Measurements from ENCODE around the gene UGT1A3. TPM values are rescaled to one million over a fixed set of nuclear protein-coding genes. Genes with fewer than 3 reads are reported as not detected.

The UGT1A3 gene
- total RNA-seq, 2 experiments from 2014 or later = not detected

DNA sequence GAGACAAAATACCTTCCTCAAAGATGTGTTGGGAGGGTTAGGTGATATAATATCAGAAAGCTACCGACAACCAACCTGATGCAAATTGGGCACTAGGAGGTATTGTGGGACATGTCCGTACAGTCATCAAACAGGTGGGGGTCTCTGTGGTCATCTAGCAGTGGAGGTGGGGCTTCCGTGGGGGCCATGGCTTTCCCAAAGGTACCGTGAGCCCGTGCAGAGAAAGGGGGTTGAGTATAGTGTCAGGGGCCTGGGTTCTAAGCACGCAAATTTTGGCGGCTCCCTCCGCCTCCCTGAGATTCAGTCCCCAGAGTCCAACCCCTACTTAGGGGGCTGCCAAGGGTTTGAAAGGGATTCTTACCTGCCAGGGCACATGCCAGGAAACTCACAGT, 92.9 kb downstream of the UGT1A3 start:
- DNase-seq = no peak
- H3K27ac Mint-ChIP-seq = no peak overlapping the region
- H3K9me3 Mint-ChIP-seq = no peaks in the 10 kb centered on the region
- CTCF ChIA-PET = interaction anchor here (0.9 to 1.5 kb wide), 2 partner anchors 10 to 36 kb away, joined by 3 read pairs; no protein-coding TSS in a partner anchor
- H3K4me3 Mint-ChIP-seq = no peak overlapping the region
- POLR2A ChIA-PET = interaction anchor here (0.6 kb wide), 1 partner anchor 88 kb away, joined by 4 read pairs; no protein-coding TSS in a partner anchor
- H3K27me3 Mint-ChIP-seq = peaks cover 7% of the 10 kb centered on the region
- H3K36me3 Mint-ChIP-seq (ENCODE audit: low read depth) = no peaks in the 10 kb centered on the region
- H3K4me1 Mint-ChIP-seq = no peaks in the 10 kb centered on the region

DNA sequence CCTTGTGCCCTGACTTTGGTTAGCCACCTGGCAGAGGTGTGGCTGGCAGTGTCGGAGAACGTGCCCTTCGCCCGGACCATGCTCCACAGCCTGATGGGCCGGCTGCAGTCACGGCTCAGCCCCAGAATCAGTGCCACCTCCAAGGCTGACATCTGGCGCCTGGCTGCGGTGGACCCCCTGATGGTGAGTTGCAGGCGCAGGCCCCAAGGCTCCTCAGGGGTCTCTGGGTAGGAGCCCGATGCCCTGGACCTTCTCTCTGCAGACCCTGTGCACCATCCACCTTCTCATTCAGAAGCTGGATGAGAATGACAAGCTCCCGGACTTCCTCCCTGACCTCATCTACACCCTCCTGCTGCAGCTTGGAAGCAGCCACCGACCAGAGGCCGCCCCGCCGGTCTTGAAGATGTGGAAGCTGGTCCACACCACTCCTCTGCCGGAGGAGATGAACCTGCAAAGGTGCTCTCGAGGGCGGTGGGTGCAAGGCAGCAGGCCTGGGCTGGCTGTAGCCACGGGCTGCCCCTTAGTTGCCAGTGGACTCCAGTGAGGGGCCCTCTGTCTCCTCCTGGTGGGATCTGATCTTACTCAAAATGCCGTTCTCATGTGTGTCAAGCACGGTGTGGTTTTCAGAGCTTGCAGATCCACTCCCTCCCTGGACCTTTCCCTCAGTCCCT, 93.4 kb downstream of the UGT1A3 start:
- no peak overlapping the region for H3K4me3 Mint-ChIP-seq
- no peaks in the 10 kb centered on the region for H3K36me3 Mint-ChIP-seq (ENCODE audit: low read depth)
- DNase-seq = no peak
- peaks cover 7% of the 10 kb centered on the region for H3K27me3 Mint-ChIP-seq
- H3K9me3 Mint-ChIP-seq = no peaks in the 10 kb centered on the region
- H3K4me1 Mint-ChIP-seq = no peaks in the 10 kb centered on the region
- CTCF ChIA-PET = interaction anchor here (0.9 to 1.5 kb wide), 2 partner anchors 9 to 35 kb away, joined by 3 read pairs; no protein-coding TSS in a partner anchor
- POLR2A ChIA-PET = no interaction called here
- no peak overlapping the region for H3K27ac Mint-ChIP-seq

Other genes starting within 250 kb of the UGT1A3 start
- 1 to 10 TPM; 5.5 to 6.0 TPM for gene USP40, start 162.3 kb upstream of the UGT1A3 start, total RNA-seq
- not detected for gene UGT1A8, start 111.4 kb upstream of the UGT1A3 start, total RNA-seq
- not detected for gene UGT1A10, start 92.6 kb upstream of the UGT1A3 start, total RNA-seq
- gene UGT1A9, start 57.1 kb upstream of the UGT1A3 start, total RNA-seq = not detected
- not detected for gene UGT1A7, start 47.1 kb upstream of the UGT1A3 start, total RNA-seq
- gene UGT1A6, start 36.2 kb upstream of the UGT1A3 start, total RNA-seq = not detected
- not detected for gene UGT1A5, start 16.1 kb upstream of the UGT1A3 start, total RNA-seq
- gene UGT1A4, start 10.3 kb upstream of the UGT1A3 start, total RNA-seq = not detected
- gene UGT1A1, start 31.2 kb downstream of the UGT1A3 start, total RNA-seq = not detected
- not detected for gene MROH2A, start 49.3 kb downstream of the UGT1A3 start, total RNA-seq
- 100 to 1,000 TPM; 139 to 141 TPM for gene HJURP, start 125.5 kb downstream of the UGT1A3 start, total RNA-seq
- gene TRPM8, start 188.3 kb downstream of the UGT1A3 start, total RNA-seq = not detected